ENCODE measurements around the gene SHROOM3.

SHROOM3 gene

DNA sequence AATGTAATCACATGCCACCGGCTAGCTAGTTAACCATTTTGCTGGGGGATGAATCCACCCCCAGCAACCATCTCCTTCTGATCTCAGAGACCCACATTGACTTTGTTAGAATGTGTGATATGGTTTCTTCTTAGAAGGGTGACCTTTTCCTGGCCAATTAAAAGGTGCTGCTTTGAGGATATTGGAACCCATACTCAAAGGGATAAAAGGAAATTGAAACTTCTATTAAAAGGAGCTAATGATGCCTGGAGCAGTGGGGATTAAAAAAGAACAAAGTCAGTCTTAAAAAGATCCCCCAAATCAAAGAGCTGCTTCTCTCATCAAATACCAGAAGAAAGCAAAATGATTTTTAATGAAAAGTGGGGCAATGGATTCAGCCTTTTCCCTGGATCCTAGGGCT is 214.1 kb downstream of the SHROOM3 start:
- Histone ChIP-seq H3K27me3 (ENCODE audit: control insufficient read depth, insufficient read depth, low read length) (no peaks in the 10 kb centered on the region), H3K4me3 (ENCODE audit: low read depth, low read length) (no peak overlapping the region), H3K9me3 (ENCODE audit: control insufficient read depth, insufficient read depth, low read length) (no peaks in the 10 kb centered on the region), H3K4me1 (ENCODE audit: control insufficient read depth, insufficient read depth, low read length) (no peaks in the 10 kb centered on the region), H3K36me3 (ENCODE audit: control insufficient read depth, insufficient read depth, low read length) (no peaks in the 10 kb centered on the region), H3K9ac (ENCODE audit: low read depth, low read length) (no peak overlapping the region)

DNA sequence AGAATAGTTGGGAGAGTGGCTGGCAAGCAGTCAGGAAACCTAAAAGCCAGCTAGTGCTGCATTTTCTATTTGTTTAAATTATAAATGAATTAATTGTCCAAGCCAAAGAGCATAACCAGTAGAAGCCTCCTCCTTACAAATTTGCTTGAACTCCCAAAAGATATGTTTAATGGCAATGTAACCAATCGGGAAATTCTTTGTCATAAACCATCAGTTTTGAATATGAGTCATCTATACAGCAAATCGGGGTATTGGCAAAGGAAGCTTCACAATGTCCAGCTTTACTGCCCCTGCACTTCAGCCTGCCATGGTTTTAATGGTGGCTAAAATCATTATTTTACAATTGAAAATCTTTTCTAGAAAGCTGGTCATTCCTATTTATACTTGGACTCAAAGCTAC is 216.6 kb downstream of the SHROOM3 start:
- Histone ChIP-seq H3K27me3 (ENCODE audit: control insufficient read depth, insufficient read depth, low read length) (no peaks in the 10 kb centered on the region), H3K9me3 (ENCODE audit: control insufficient read depth, insufficient read depth, low read length) (no peaks in the 10 kb centered on the region), H3K9ac (ENCODE audit: low read depth, low read length) (no peak overlapping the region), H3K36me3 (ENCODE audit: control insufficient read depth, insufficient read depth, low read length) (no peaks in the 10 kb centered on the region), H3K4me1 (ENCODE audit: control insufficient read depth, insufficient read depth, low read length) (no peaks in the 10 kb centered on the region), H3K4me3 (ENCODE audit: low read depth, low read length) (no peak overlapping the region)

DNA sequence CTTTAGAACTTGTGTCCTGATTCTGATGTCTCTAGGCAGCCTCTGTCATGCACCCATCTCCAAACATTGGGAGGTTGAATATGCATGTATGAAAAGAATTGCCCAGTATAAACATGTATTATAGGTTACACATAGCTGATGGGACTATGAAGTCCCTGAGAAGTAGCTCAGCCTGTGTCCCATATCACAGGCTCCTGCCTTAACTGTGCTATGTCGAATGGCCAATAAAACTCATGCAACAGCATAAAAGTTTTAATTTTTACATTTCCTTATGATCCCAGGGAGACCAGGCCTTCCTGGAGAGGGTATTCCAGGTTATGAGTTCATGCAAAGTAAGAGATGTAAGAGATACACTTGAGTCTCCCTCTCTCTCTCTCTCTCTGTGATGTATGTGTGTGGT is 217.4 kb downstream of the SHROOM3 start:
- H3K27me3 ChIP-seq (ENCODE audit: control insufficient read depth, insufficient read depth, low read length): no peaks in the 10 kb centered on the region
- H3K4me3 ChIP-seq (ENCODE audit: low read depth, low read length): no peak overlapping the region
- no peaks in the 10 kb centered on the region for H3K36me3 ChIP-seq (ENCODE audit: control insufficient read depth, insufficient read depth, low read length)
- no peak overlapping the region for H3K9ac ChIP-seq (ENCODE audit: low read depth, low read length)
- no peaks in the 10 kb centered on the region for H3K9me3 ChIP-seq (ENCODE audit: control insufficient read depth, insufficient read depth, low read length)
- no peaks in the 10 kb centered on the region for H3K4me1 ChIP-seq (ENCODE audit: control insufficient read depth, insufficient read depth, low read length)

DNA sequence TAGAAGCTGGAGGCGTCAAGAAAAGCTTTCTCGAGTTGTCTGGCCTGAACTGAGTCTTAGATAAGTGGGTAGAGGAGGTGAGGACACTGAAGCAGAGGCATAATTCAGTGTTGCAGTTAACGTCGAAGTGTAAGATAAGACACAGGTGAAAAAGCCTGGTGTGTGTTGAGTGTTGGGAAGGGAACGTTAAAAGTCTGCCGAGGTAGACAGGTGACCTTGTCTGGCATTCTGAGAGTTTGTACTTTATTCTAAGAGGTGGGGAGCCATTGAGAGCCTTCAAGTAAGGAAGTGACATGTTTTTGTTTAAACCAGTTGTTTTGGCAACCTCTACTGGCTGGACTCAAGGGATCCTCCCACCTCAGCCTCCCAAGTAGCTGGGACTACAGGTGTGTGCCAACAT is 219.1 kb downstream of the SHROOM3 start:
- H3K27me3 ChIP-seq (ENCODE audit: control insufficient read depth, insufficient read depth, low read length): no peaks in the 10 kb centered on the region
- no peaks in the 10 kb centered on the region for H3K9me3 ChIP-seq (ENCODE audit: control insufficient read depth, insufficient read depth, low read length)
- H3K4me3 ChIP-seq (ENCODE audit: low read depth, low read length): no peak overlapping the region
- H3K36me3 ChIP-seq (ENCODE audit: control insufficient read depth, insufficient read depth, low read length): no peaks in the 10 kb centered on the region
- H3K9ac ChIP-seq (ENCODE audit: low read depth, low read length): no peak overlapping the region
- H3K4me1 ChIP-seq (ENCODE audit: control insufficient read depth, insufficient read depth, low read length): no peaks in the 10 kb centered on the region

DNA sequence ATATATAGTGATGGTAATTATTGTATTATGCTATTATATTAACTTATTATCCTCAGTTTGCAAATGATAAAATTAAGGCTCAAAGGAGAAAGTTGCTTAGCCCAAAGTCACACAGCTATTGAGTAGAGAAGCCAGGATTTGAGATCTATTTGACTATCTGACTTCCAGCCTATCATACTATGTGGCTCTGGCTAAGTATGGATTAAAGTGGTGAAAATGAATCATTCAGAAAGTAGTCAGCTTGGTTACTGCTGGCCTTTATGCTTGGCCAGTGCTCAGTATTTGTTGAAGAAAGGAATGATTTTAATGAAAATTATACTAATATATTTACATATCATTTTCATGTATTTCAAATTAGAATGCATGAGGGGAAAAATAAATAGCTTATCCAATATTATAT is 219.8 kb downstream of the SHROOM3 start:
- Histone ChIP-seq H3K9me3 (ENCODE audit: control insufficient read depth, insufficient read depth, low read length) (no peaks in the 10 kb centered on the region), H3K4me1 (ENCODE audit: control insufficient read depth, insufficient read depth, low read length) (no peaks in the 10 kb centered on the region), H3K9ac (ENCODE audit: low read depth, low read length) (no peak overlapping the region), H3K27me3 (ENCODE audit: control insufficient read depth, insufficient read depth, low read length) (no peaks in the 10 kb centered on the region), H3K36me3 (ENCODE audit: control insufficient read depth, insufficient read depth, low read length) (no peaks in the 10 kb centered on the region), H3K4me3 (ENCODE audit: low read depth, low read length) (no peak overlapping the region)

DNA sequence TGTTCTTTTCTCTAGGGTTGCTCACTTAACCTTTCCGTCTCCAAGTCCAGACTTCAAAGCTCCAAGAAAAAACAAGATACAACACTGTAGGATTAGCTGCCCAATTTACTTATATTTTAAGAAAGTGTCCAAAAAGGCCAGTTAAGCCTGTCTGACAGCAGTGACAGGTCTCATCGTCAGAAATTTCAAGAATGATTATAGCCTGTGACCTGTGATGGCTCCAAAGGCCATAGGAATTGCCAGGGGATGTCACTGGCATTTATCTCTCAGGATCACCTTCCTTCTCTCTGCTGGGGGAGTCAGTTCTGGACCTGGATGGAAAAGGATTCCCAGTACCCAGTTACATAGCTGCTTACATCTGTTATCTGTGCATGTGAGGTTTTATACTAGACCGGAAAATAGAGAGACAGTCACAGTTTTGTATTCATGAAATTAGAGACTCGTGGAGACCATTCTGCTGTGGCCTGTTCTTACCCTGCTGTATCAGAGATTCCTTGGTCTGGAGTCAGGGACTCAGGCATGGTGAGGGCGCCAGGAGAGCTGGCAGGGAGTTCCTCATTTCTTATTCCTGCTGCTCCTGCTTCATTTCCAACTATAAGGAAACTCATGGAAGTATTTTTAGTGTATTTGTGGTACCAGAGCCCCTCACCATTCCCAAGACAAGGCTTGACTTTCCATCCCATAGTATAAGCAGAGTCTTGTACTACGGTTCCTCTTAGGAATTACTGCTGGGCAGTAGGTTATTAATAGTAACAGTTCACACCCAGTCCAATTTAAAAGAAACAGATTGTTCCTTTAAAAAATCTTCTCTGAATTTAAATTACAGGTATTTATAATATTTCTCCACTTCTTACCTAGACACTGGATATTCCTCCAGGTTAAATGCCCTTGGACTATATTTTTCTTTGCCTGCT is 220.8 kb downstream of the SHROOM3 start:
- H3K4me1 ChIP-seq (ENCODE audit: control insufficient read depth, insufficient read depth, low read length): no peaks in the 10 kb centered on the region
- H3K4me3 ChIP-seq (ENCODE audit: low read depth, low read length): no peak overlapping the region
- no peak overlapping the region for H3K9ac ChIP-seq (ENCODE audit: low read depth, low read length)
- H3K9me3 ChIP-seq (ENCODE audit: control insufficient read depth, insufficient read depth, low read length): no peaks in the 10 kb centered on the region
- H3K27me3 ChIP-seq (ENCODE audit: control insufficient read depth, insufficient read depth, low read length): no peaks in the 10 kb centered on the region
- H3K36me3 ChIP-seq (ENCODE audit: control insufficient read depth, insufficient read depth, low read length): no peaks in the 10 kb centered on the region

DNA sequence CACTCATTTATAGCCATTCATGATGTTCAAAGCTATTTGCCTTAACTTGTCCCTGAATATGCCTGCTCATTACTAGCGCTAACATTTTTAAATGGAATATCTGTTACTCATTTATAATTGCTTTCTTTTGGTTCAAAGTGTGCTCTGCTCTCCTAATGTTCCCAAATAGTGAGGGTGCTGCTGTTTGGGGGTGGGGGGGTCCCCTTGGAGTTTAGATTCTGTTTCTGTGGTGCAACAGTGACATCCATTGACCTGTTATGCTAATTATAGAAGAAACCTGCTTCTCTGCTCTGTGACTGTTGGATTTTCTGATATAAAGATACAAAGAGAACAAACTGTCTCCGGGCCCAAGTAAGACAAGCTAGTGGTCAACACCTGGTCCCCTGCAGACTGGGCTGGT is 222.4 kb downstream of the SHROOM3 start:
- Histone ChIP-seq H3K9ac (ENCODE audit: low read depth, low read length) (no peak overlapping the region), H3K9me3 (ENCODE audit: control insufficient read depth, insufficient read depth, low read length) (no peaks in the 10 kb centered on the region), H3K27me3 (ENCODE audit: control insufficient read depth, insufficient read depth, low read length) (no peaks in the 10 kb centered on the region), H3K4me3 (ENCODE audit: low read depth, low read length) (no peak overlapping the region), H3K36me3 (ENCODE audit: control insufficient read depth, insufficient read depth, low read length) (no peaks in the 10 kb centered on the region), H3K4me1 (ENCODE audit: control insufficient read depth, insufficient read depth, low read length) (no peaks in the 10 kb centered on the region)

DNA sequence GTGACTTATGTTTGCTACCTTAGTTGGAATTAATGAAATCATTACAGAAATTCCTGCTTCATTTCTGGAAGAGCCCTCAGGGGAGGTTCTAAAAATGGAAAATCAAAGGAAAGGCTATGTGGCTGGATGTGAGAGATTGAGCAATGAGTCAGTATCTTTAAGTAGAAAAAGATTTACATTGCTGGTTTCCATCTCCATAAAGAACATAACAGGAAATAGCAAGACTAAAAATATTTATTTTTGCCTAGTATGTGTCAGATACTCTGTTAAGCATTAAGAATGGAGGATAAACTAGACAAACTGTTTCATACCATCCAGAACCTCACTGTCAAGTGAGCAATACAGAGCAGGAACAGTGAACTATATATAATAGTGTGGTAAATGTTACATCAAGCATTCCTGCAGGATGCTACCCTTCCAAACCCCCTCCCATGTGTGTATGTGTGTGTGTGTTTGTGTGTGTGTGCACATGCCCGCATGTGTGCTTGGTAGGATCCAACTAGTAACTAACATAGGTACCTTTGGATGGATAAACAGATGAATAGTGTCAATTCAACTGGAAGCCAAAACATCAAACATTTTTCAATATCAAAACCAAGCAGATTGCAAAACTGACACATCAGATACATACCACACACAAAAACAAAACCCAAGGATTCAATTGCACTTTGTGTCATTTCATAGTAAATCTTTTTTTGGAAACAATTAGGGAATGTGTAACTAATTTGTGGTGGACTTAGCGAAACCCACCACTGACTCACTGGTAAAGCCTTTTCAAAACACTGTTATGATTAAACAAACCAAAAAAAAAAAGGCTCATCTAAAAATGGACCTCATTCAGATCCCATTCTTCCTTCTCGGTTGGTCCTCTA is 223.4 kb downstream of the SHROOM3 start:
- H3K36me3 ChIP-seq (ENCODE audit: control insufficient read depth, insufficient read depth, low read length): no peaks in the 10 kb centered on the region
- no peaks in the 10 kb centered on the region for H3K27me3 ChIP-seq (ENCODE audit: control insufficient read depth, insufficient read depth, low read length)
- H3K9ac ChIP-seq (ENCODE audit: low read depth, low read length): no peak overlapping the region
- no peak overlapping the region for H3K4me3 ChIP-seq (ENCODE audit: low read depth, low read length)
- no peaks in the 10 kb centered on the region for H3K9me3 ChIP-seq (ENCODE audit: control insufficient read depth, insufficient read depth, low read length)
- no peaks in the 10 kb centered on the region for H3K4me1 ChIP-seq (ENCODE audit: control insufficient read depth, insufficient read depth, low read length)

DNA sequence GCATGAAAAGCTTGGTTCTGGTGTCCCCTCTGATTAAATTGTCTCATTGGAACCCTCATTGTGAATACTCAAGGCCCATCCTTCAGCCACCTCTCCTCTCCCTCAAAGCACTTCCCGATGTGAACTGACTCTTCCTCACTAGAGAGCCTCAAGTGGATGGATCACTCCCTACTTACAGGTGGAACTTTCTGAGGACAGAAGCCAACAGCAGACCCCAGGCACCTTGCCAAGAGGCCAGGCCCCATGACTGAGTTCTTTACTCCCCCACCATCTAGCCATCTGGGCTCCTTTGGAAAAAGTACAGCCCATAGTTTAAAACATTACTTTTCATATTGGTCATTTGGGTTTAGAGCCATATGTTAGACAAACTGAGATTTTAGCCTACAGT is 224.1 kb downstream of the SHROOM3 start:
- H3K4me3 ChIP-seq (ENCODE audit: low read depth, low read length): no peak overlapping the region
- no peaks in the 10 kb centered on the region for H3K27me3 ChIP-seq (ENCODE audit: control insufficient read depth, insufficient read depth, low read length)
- H3K9ac ChIP-seq (ENCODE audit: low read depth, low read length): no peak overlapping the region
- H3K4me1 ChIP-seq (ENCODE audit: control insufficient read depth, insufficient read depth, low read length): no peaks in the 10 kb centered on the region
- H3K9me3 ChIP-seq (ENCODE audit: control insufficient read depth, insufficient read depth, low read length): no peaks in the 10 kb centered on the region
- no peaks in the 10 kb centered on the region for H3K36me3 ChIP-seq (ENCODE audit: control insufficient read depth, insufficient read depth, low read length)

DNA sequence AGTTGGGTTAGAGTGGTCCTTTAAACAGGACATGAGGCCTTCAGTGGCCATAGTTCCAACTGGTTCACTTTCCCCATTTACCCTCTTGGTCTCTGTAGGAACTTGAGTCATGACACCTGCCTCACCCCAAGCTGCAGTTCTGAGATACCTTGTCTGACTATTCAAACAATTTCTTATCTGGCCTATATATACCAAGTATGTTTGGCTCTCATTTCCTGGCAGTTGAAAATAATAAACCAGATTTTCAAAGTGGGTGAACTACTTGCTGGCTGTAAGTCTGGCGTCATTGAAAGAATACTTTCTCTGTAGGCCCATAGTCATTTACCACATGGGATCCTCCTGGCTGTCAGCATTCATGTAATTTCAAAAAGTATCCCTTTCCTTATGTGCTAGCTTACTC is 228.8 kb downstream of the SHROOM3 start:
- H3K36me3 ChIP-seq (ENCODE audit: control insufficient read depth, insufficient read depth, low read length): no peaks in the 10 kb centered on the region
- H3K4me1 ChIP-seq (ENCODE audit: control insufficient read depth, insufficient read depth, low read length): no peaks in the 10 kb centered on the region
- H3K9me3 ChIP-seq (ENCODE audit: control insufficient read depth, insufficient read depth, low read length): no peaks in the 10 kb centered on the region
- no peak overlapping the region for H3K4me3 ChIP-seq (ENCODE audit: low read depth, low read length)
- H3K9ac ChIP-seq (ENCODE audit: low read depth, low read length): no peak overlapping the region
- H3K27me3 ChIP-seq (ENCODE audit: control insufficient read depth, insufficient read depth, low read length): no peaks in the 10 kb centered on the region

DNA sequence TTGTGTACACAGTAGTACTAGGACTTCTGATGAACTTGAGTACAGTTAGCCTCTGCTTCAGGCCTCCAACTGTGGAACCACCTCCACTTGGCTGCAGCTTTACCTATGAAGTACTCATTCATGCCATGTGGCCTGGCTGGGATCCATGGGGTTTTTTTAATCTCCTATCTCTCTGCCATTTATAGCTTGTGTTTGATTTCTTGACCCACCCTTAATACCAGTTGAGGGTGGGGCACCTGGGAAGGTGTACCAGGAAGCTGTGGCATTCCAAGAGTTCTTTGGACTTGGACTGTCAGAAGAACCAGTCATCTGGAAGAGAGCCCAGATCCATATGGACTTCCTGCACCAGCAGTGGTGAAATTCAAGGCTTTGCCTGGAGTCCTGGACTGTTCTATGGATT is 230.1 kb downstream of the SHROOM3 start:
- no peaks in the 10 kb centered on the region for H3K4me1 ChIP-seq (ENCODE audit: control insufficient read depth, insufficient read depth, low read length)
- no peak overlapping the region for H3K9ac ChIP-seq (ENCODE audit: low read depth, low read length)
- no peaks in the 10 kb centered on the region for H3K27me3 ChIP-seq (ENCODE audit: control insufficient read depth, insufficient read depth, low read length)
- H3K9me3 ChIP-seq (ENCODE audit: control insufficient read depth, insufficient read depth, low read length): no peaks in the 10 kb centered on the region
- H3K4me3 ChIP-seq (ENCODE audit: low read depth, low read length): no peak overlapping the region
- no peaks in the 10 kb centered on the region for H3K36me3 ChIP-seq (ENCODE audit: control insufficient read depth, insufficient read depth, low read length)

DNA sequence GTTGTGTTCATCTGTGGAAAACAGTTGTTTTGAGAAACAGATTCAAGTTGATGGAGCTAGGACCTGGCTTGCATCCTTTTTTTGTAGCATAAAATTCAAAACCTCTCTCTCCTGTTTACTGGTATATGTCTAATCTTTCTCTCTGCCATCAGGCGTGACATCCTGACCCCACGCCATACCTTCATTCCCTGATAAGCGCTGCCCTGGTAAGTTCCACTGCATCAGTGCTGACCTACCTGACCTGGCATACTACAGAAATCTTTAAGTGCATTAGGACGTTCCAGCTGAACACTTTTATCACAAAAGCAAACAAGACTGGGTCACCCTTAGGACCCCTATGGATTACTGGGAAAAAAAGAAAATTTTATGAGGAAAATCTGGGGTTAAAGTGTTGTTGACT is 230.7 kb downstream of the SHROOM3 start:
- Histone ChIP-seq H3K4me3 (ENCODE audit: low read depth, low read length) (no peak overlapping the region), H3K9me3 (ENCODE audit: control insufficient read depth, insufficient read depth, low read length) (no peaks in the 10 kb centered on the region), H3K9ac (ENCODE audit: low read depth, low read length) (no peak overlapping the region), H3K27me3 (ENCODE audit: control insufficient read depth, insufficient read depth, low read length) (no peaks in the 10 kb centered on the region), H3K4me1 (ENCODE audit: control insufficient read depth, insufficient read depth, low read length) (no peaks in the 10 kb centered on the region), H3K36me3 (ENCODE audit: control insufficient read depth, insufficient read depth, low read length) (no peaks in the 10 kb centered on the region)
